Measurements from ENCODE around the gene RGS6.

The RGS6 gene

DNA sequence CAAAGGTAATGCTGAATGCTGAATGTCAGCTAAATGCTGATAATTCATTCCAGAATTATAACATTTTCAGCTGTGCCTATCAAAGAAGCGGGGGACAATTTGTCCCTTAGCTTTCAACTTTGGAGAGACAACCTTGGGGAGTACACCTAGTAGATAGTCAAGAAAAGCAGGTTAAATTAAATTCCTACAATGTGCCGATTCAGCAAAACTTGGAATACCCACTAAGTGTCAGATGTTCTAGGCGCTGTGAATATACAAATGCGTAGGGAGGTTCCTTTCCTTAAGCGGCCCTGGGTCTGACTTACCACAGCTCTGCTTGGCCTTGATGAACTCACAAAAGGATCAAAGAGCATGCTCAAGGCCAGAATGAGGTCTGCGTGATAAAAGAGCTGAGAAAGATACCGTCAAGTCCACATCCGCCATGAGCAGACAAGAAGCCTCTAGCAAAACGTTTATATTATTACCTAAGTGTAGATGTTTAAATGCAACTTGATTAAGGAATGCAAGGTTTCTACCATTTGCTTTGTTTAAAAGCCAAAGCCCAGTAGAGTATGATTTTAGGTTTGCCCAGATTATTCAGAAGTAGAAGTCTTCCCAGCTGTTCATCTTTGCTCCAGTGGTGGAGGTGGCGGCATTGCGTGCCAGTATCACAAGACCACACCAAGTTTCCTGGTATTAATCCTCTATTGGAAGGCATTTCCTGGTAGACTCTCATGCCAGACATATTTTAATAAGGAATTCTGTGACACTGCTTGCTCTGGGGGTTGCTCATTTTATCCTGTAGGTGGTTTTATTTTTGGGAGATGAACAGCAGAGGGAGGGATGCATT lies 593.1 kb downstream of the RGS6 start:
- Histone ChIP-seq H3K27ac (ENCODE audit: low read depth, low read length) (no peak overlapping the region), H3K4me1 (ENCODE audit: control insufficient read depth in 5 of 5, insufficient read depth in 5 of 5, low read length in 5 of 5) (peaks cover 0 to 37% (median 20%) of the 10 kb centered on the region in 5 donors), H3K9me3 (ENCODE audit: control insufficient read depth in 5 of 5, low read length in 5 of 5) (no peaks in the 10 kb centered on the region), H3K27me3 (ENCODE audit: control insufficient read depth in 5 of 5, insufficient read depth in 4 of 5, low read length in 5 of 5) (no peaks in the 10 kb centered on the region), H3K36me3 (ENCODE audit: control insufficient read depth in 5 of 5, insufficient read depth in 5 of 5, low read length in 5 of 5) (peaks cover 0 to 6% (median 4%) of the 10 kb centered on the region in 5 donors), H3K9ac (ENCODE audit: low read length in 5 of 5) (no peak overlapping the region), H3K4me3 (ENCODE audit: low read depth in 1 of 5, low read length in 5 of 5) (no peak overlapping the region)

GRCh38 chr14:72527591-72527990 lies 595.4 kb downstream of the RGS6 start:
- H3K36me3 ChIP-seq (ENCODE audit: control insufficient read depth in 5 of 5, insufficient read depth in 5 of 5, low read length in 5 of 5): peaks cover 0 to 6% (median 4%) of the 10 kb centered on the region in 5 donors
- H3K27ac ChIP-seq (ENCODE audit: low read depth, low read length): no peak overlapping the region
- no peaks in the 10 kb centered on the region for H3K9me3 ChIP-seq (ENCODE audit: control insufficient read depth in 5 of 5, low read length in 5 of 5)
- no peaks in the 10 kb centered on the region for H3K27me3 ChIP-seq (ENCODE audit: control insufficient read depth in 5 of 5, insufficient read depth in 4 of 5, low read length in 5 of 5)
- no peak overlapping the region for H3K4me3 ChIP-seq (ENCODE audit: low read depth in 1 of 5, low read length in 5 of 5)
- H3K9ac ChIP-seq (ENCODE audit: low read length in 5 of 5): no peak overlapping the region
- H3K4me1 ChIP-seq (ENCODE audit: control insufficient read depth in 5 of 5, insufficient read depth in 5 of 5, low read length in 5 of 5): peaks cover 0 to 37% (median 20%) of the 10 kb centered on the region in 5 donors

GRCh38 chr14:72528059-72528862 lies 596.0 kb downstream of the RGS6 start:
- peaks cover 0 to 6% (median 4%) of the 10 kb centered on the region in 5 donors for H3K36me3 ChIP-seq (ENCODE audit: control insufficient read depth in 5 of 5, insufficient read depth in 5 of 5, low read length in 5 of 5)
- H3K9ac ChIP-seq (ENCODE audit: low read length in 5 of 5): no peak overlapping the region
- no peak overlapping the region for H3K4me3 ChIP-seq (ENCODE audit: low read depth in 1 of 5, low read length in 5 of 5)
- no peak overlapping the region for H3K27ac ChIP-seq (ENCODE audit: low read depth, low read length)
- H3K4me1 ChIP-seq (ENCODE audit: control insufficient read depth in 5 of 5, insufficient read depth in 5 of 5, low read length in 5 of 5): peaks cover 0 to 30% (median 13%) of the 10 kb centered on the region in 5 donors
- no peaks in the 10 kb centered on the region for H3K27me3 ChIP-seq (ENCODE audit: control insufficient read depth in 5 of 5, insufficient read depth in 4 of 5, low read length in 5 of 5)
- H3K9me3 ChIP-seq (ENCODE audit: control insufficient read depth in 5 of 5, low read length in 5 of 5): peaks cover 0 to 6% (median 0%) of the 10 kb centered on the region in 5 donors

DNA sequence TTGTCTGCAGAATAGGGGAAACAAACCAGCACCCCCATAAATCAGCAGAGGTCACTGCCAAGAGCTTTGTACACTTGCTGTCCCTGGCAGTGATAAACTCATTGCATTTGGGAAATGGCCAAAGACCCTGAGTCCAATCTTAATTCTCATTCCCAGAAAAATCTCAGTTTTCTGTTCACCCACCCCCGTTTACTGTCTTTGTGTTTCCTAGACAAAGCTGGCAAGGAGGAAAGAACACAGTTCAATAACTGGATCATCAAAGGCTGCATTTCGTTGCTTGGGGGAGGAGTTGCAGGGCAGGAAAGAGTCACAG lies 596.6 kb downstream of the RGS6 start:
- no peak overlapping the region for H3K27ac ChIP-seq (ENCODE audit: low read depth, low read length)
- H3K9ac ChIP-seq (ENCODE audit: low read length in 5 of 5): no peak overlapping the region
- peaks cover 0 to 6% (median 4%) of the 10 kb centered on the region in 5 donors for H3K36me3 ChIP-seq (ENCODE audit: control insufficient read depth in 5 of 5, insufficient read depth in 5 of 5, low read length in 5 of 5)
- no peaks in the 10 kb centered on the region for H3K27me3 ChIP-seq (ENCODE audit: control insufficient read depth in 5 of 5, insufficient read depth in 4 of 5, low read length in 5 of 5)
- H3K4me3 ChIP-seq (ENCODE audit: low read depth in 1 of 5, low read length in 5 of 5): no peak overlapping the region
- H3K4me1 ChIP-seq (ENCODE audit: control insufficient read depth in 5 of 5, insufficient read depth in 5 of 5, low read length in 5 of 5): peaks cover 0 to 25% (median 8%) of the 10 kb centered on the region in 5 donors
- H3K9me3 ChIP-seq (ENCODE audit: control insufficient read depth in 5 of 5, low read length in 5 of 5): peaks cover 0 to 7% (median 0%) of the 10 kb centered on the region in 5 donors

- Histone ChIP-seq H3K27ac (ENCODE audit: low read depth, low read length) (no peak overlapping the region), H3K9ac (ENCODE audit: low read length in 5 of 5) (no peak overlapping the region), H3K9me3 (ENCODE audit: control insufficient read depth in 5 of 5, low read length in 5 of 5) (peaks cover 0 to 7% (median 0%) of the 10 kb centered on the region in 5 donors), H3K36me3 (ENCODE audit: control insufficient read depth in 5 of 5, insufficient read depth in 5 of 5, low read length in 5 of 5) (peaks cover 0 to 7% (median 0%) of the 10 kb centered on the region in 5 donors), H3K4me3 (ENCODE audit: low read depth in 1 of 5, low read length in 5 of 5) (no peak overlapping the region), H3K4me1 (ENCODE audit: control insufficient read depth in 5 of 5, insufficient read depth in 5 of 5, low read length in 5 of 5) (peaks cover 0 to 8% (median 6%) of the 10 kb centered on the region in 5 donors), H3K27me3 (ENCODE audit: control insufficient read depth in 5 of 5, insufficient read depth in 4 of 5, low read length in 5 of 5) (peaks cover 0 to 2% (median 0%) of the 10 kb centered on the region in 5 donors)
Observed at GRCh38 chr14:72532686-72533454, 600.6 kb downstream of the RGS6 start.

GRCh38 chr14:72535485-72535884 lies 603.3 kb downstream of the RGS6 start:
- peaks cover 0 to 7% (median 0%) of the 10 kb centered on the region in 5 donors for H3K9me3 ChIP-seq (ENCODE audit: control insufficient read depth in 5 of 5, low read length in 5 of 5)
- H3K36me3 ChIP-seq (ENCODE audit: control insufficient read depth in 5 of 5, insufficient read depth in 5 of 5, low read length in 5 of 5): peaks cover 0 to 8% (median 2%) of the 10 kb centered on the region in 5 donors
- peaks cover 0 to 16% (median 6%) of the 10 kb centered on the region in 5 donors for H3K4me1 ChIP-seq (ENCODE audit: control insufficient read depth in 5 of 5, insufficient read depth in 5 of 5, low read length in 5 of 5)
- H3K27ac ChIP-seq (ENCODE audit: low read depth, low read length): no peak overlapping the region
- no peak overlapping the region for H3K9ac ChIP-seq (ENCODE audit: low read length in 5 of 5)
- H3K4me3 ChIP-seq (ENCODE audit: low read depth in 1 of 5, low read length in 5 of 5): no peak overlapping the region
- H3K27me3 ChIP-seq (ENCODE audit: control insufficient read depth in 5 of 5, insufficient read depth in 4 of 5, low read length in 5 of 5): peaks cover 0 to 5% (median 0%) of the 10 kb centered on the region in 5 donors

DNA sequence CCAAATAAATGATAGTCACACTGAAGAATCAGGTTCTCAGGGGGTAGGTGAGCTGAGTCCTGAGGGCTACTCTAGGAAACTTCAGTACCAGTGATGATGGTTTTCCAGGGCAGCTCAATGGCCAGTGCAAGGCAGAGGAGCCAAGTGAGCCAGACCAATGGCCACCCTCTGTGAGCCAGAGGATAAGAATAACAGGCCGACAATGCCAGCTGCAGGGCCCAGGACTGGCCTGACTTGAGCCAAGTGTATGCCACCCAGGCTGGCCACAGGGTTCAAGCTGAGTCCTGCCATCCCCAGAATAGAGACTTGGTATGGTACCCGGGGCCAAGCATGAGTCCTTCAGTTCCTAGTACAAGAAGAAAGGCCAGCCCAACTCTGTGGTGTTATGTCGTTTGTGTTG lies 606.2 kb downstream of the RGS6 start:
- Histone ChIP-seq H3K27ac (ENCODE audit: low read depth, low read length) (no peak overlapping the region), H3K4me3 (ENCODE audit: low read depth in 1 of 5, low read length in 5 of 5) (no peak overlapping the region), H3K9me3 (ENCODE audit: control insufficient read depth in 5 of 5, low read length in 5 of 5) (no peaks in the 10 kb centered on the region), H3K9ac (ENCODE audit: low read length in 5 of 5) (no peak overlapping the region), H3K27me3 (ENCODE audit: control insufficient read depth in 5 of 5, insufficient read depth in 4 of 5, low read length in 5 of 5) (peaks cover 0 to 5% (median 0%) of the 10 kb centered on the region in 5 donors), H3K4me1 (ENCODE audit: control insufficient read depth in 5 of 5, insufficient read depth in 5 of 5, low read length in 5 of 5) (peaks cover 0 to 16% (median 6%) of the 10 kb centered on the region in 5 donors), H3K36me3 (ENCODE audit: control insufficient read depth in 5 of 5, insufficient read depth in 5 of 5, low read length in 5 of 5) (peaks cover 0 to 8% (median 2%) of the 10 kb centered on the region in 5 donors)

GRCh38 chr14:72539661-72540315 lies 607.6 kb downstream of the RGS6 start:
- peaks cover 0 to 20% (median 7%) of the 10 kb centered on the region in 5 donors for H3K4me1 ChIP-seq (ENCODE audit: control insufficient read depth in 5 of 5, insufficient read depth in 5 of 5, low read length in 5 of 5)
- no peak overlapping the region for H3K27ac ChIP-seq (ENCODE audit: low read depth, low read length)

GRCh38 chr14:72540836-72541235 lies 608.6 kb downstream of the RGS6 start:
- Histone ChIP-seq H3K4me3 (ENCODE audit: low read depth in 1 of 5, low read length in 5 of 5) (no peak overlapping the region), H3K9ac (ENCODE audit: low read length in 5 of 5) (no peak overlapping the region), H3K27ac (ENCODE audit: low read depth, low read length) (no peak overlapping the region), H3K36me3 (ENCODE audit: control insufficient read depth in 5 of 5, insufficient read depth in 5 of 5, low read length in 5 of 5) (peaks cover 0 to 8% (median 2%) of the 10 kb centered on the region in 5 donors), H3K4me1 (ENCODE audit: control insufficient read depth in 5 of 5, insufficient read depth in 5 of 5, low read length in 5 of 5) (peaks cover 0 to 23% (median 6%) of the 10 kb centered on the region in 5 donors), H3K27me3 (ENCODE audit: control insufficient read depth in 5 of 5, insufficient read depth in 4 of 5, low read length in 5 of 5) (peaks cover 0 to 5% (median 0%) of the 10 kb centered on the region in 5 donors), H3K9me3 (ENCODE audit: control insufficient read depth in 5 of 5, low read length in 5 of 5) (no peaks in the 10 kb centered on the region)

More at GRCh38 chr14:72539661-72540315, 607.6 kb downstream of the RGS6 start:
- peaks cover 0 to 8% (median 2%) of the 10 kb centered on the region in 5 donors for H3K36me3 ChIP-seq (ENCODE audit: control insufficient read depth in 5 of 5, insufficient read depth in 5 of 5, low read length in 5 of 5)
- H3K4me3 ChIP-seq (ENCODE audit: low read depth in 1 of 5, low read length in 5 of 5): no peak overlapping the region
- no peak overlapping the region for H3K9ac ChIP-seq (ENCODE audit: low read length in 5 of 5)
- H3K9me3 ChIP-seq (ENCODE audit: control insufficient read depth in 5 of 5, low read length in 5 of 5): no peaks in the 10 kb centered on the region
- peaks cover 0 to 5% (median 0%) of the 10 kb centered on the region in 5 donors for H3K27me3 ChIP-seq (ENCODE audit: control insufficient read depth in 5 of 5, insufficient read depth in 4 of 5, low read length in 5 of 5)

Data from subcutaneous abdominal adipose tissue (tissue), 5 donors.